ENCODE data around the gene GUCY1A1. TPM values are rescaled to one million over a fixed set of nuclear protein-coding genes. Genes with fewer than 3 reads are reported as not detected.

Gene GUCY1A1
- total and polyA plus RNA-seq, 2 of the 4 experiments (the other 2 are of a cell fraction): 0.19 to 0.54 TPM

- no peak overlapping the region for H2AK5ac ChIP-seq (ENCODE audit: low read depth, low read length)
- no peak overlapping the region for H3K4ac ChIP-seq (ENCODE audit: low read depth, low read length)
- H3K4me2 ChIP-seq (ENCODE audit: low read depth, low read length): no peak overlapping the region
- H3K9me1 ChIP-seq (ENCODE audit: insufficient read depth, low read length): no peaks in the 10 kb centered on the region
- H3K36me3 ChIP-seq (ENCODE audit: control insufficient read depth, insufficient read depth, low read length): no peaks in the 10 kb centered on the region; the same call in 1 of the 2 replicates
- no TSS peak for BruUV-seq (replicated peaks)
- no CpG with 5 or more reads among the region's 2 CpGs for WGBS, 2 experiments (ENCODE audit: extremely low coverage in 2 of 2, insufficient read length in 1 of 2)
- no peak overlapping the region for H3K9ac ChIP-seq (ENCODE audit: low read depth, low read length)
- no peak overlapping the region for H4K5ac ChIP-seq (ENCODE audit: low read depth, low read length)
- POLR2A ChIA-PET (ENCODE audit: unreplicated experiment): no interaction called here
- no peak overlapping the region for H4K8ac ChIP-seq (ENCODE audit: low read depth in 2 of 2, low read length in 2 of 2)
- no peak overlapping the region for H3K14ac ChIP-seq (replicated peaks; ENCODE audit: low read depth, low read length)
- H2BK5ac ChIP-seq (ENCODE audit: low read depth, low read length, poor library complexity, severe bottlenecking): no peak overlapping the region
- dilution Hi-C loops (cut with HindIII; ENCODE audit: low sequenced_read_pairs, unreplicated experiment): no loop called here
- H2BK20ac ChIP-seq (ENCODE audit: low read depth, low read length): no peak overlapping the region
- TF ChIP-seq NFE2L2 (IDR thresholded peaks at IDR 0.05; ENCODE audit: low read depth, low read length): no peak
- TF ChIP-seq RCOR1 (IDR thresholded peaks at IDR 0.05; ENCODE audit: insufficient replicate concordance, low read length): no peak
- no peak for TF ChIP-seq CEBPB (IDR thresholded peaks at IDR 0.05; ENCODE audit: low read depth, low read length)
- TF ChIP-seq RFX5 (IDR thresholded peaks at IDR 0.05; ENCODE audit: low read depth, low read length): no peak
- no peak for TF ChIP-seq FOS (IDR thresholded peaks at IDR 0.05; ENCODE audit: low read depth, low read length)
- TF ChIP-seq MAFK (IDR thresholded peaks at IDR 0.05; ENCODE audit: low read depth, low read length): no peak
- TF ChIP-seq SMC3 (IDR thresholded peaks at IDR 0.05; ENCODE audit: low read depth, low read length): no peak
- TF ChIP-seq, protein P1, sequence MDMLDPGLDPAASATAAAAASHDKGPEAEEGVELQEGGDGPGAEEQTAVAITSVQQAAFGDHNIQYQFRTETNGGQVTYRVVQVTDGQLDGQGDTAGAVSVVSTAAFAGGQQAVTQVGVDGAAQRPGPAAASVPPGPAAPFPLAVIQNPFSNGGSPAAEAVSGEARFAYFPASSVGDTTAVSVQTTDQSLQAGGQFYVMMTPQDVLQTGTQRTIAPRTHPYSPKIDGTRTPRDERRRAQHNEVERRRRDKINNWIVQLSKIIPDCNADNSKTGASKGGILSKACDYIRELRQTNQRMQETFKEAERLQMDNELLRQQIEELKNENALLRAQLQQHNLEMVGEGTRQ (IDR thresholded peaks at IDR 0.05; ENCODE audit: low read depth, low read length): no peak
- TF ChIP-seq BHLHE40 (IDR thresholded peaks at IDR 0.05; ENCODE audit: low read depth, low read length): no peak
- no peak for TF ChIP-seq MAZ (IDR thresholded peaks at IDR 0.05; ENCODE audit: borderline replicate concordance, low read depth, low read length)
- TF ChIP-seq CHD1 (IDR thresholded peaks at IDR 0.05; ENCODE audit: low read depth, low read length): no peak
- TF ChIP-seq POLR2A (IDR thresholded peaks at IDR 0.05; ENCODE audit: low read depth, low read length): no peak
- TF ChIP-seq MXI1 (IDR thresholded peaks at IDR 0.05; ENCODE audit: borderline replicate concordance, low read depth, low read length): no peak
- no peak for TF ChIP-seq CTCF (conservative IDR thresholded peaks at IDR 0.05; ENCODE audit: low read depth, low read length)
- TF ChIP-seq RAD21 (IDR thresholded peaks at IDR 0.05; ENCODE audit: low read length): no peak
- TF ChIP-seq ELK1 (IDR thresholded peaks at IDR 0.05; ENCODE audit: borderline replicate concordance, low read depth, low read length): no peak
- intact Hi-C loops (cut with micrococcal nuclease): loop anchor here (5.0 kb wide), 1 partner anchor 99 kb away; the partner anchor contains the start of gene GUCY1A1
- H3K18ac ChIP-seq (ENCODE audit: low read depth, low read length): no peak overlapping the region
- H3K4me3 ChIP-seq (ENCODE audit: insufficient read depth, low read depth, low read length): no peak overlapping the region
- no peak overlapping the region for H3K27ac ChIP-seq (ENCODE audit: insufficient read depth, low read length)
- H3K56ac ChIP-seq (ENCODE audit: extremely low read depth, insufficient read depth, low read length): no peak overlapping the region
- H3K4me1 ChIP-seq (ENCODE audit: control insufficient read depth, insufficient read depth, low read length): peaks cover 4% of the 10 kb centered on the region; the same call in 1 of the 2 replicates
- H3K9me3 ChIP-seq (ENCODE audit: control insufficient read depth, insufficient read depth, low read length): no peaks in the 10 kb centered on the region
- no peak overlapping the region for H2AK9ac ChIP-seq (replicated peaks; ENCODE audit: low read depth, low read length, poor library complexity)
- H2BK15ac ChIP-seq (ENCODE audit: low read depth, low read length): no peak overlapping the region
- no peak overlapping the region for H4K91ac ChIP-seq (ENCODE audit: insufficient read depth, low read depth, low read length)
- no peaks in the 10 kb centered on the region for H4K20me1 ChIP-seq (ENCODE audit: insufficient read depth, low read length)
- ATAC-seq (ENCODE audit: low read depth): no peak
- no peak overlapping the region for H2BK120ac ChIP-seq (ENCODE audit: low read depth, low read length)
- no peak for DNase-seq
- H3K27me3 ChIP-seq (ENCODE audit: control insufficient read depth, insufficient read depth, low read length): no peaks in the 10 kb centered on the region
- in situ Hi-C loops (cut with MboI; ENCODE audit: low sequenced_read_pairs): no loop called here
- H3K79me1 ChIP-seq (ENCODE audit: low read depth in 1 of 2, low read length in 2 of 2): no peaks in the 10 kb centered on the region
- no peak overlapping the region for H3K23ac ChIP-seq (ENCODE audit: low read depth, low read length)
- H2AFZ ChIP-seq (replicated peaks; ENCODE audit: low read length, poor library complexity): no peak overlapping the region
- CTCF ChIA-PET: no interaction called here
Measured at GRCh38 chr4:155766622-155767021, 100.0 kb downstream of the GUCY1A1 start.
